ENCODE measurements around the gene QRFP.

The QRFP gene

GRCh38 chr9:130892477-130893304, 3.9 kb downstream of the QRFP start:
- no peak overlapping the region for H3K27ac ChIP-seq (ENCODE audit: low read length)
- H3K9me3 ChIP-seq (ENCODE audit: control insufficient read depth in 2 of 2, low read length in 2 of 2): no peaks in the 10 kb centered on the region
- peaks cover 0 to 2% of the 10 kb centered on the region in 2 donors for H3K27me3 ChIP-seq (ENCODE audit: control insufficient read depth in 1 of 2, insufficient read depth in 2 of 2, low read length in 2 of 2)
- H3K9ac ChIP-seq (ENCODE audit: low read length in 2 of 2): no peak overlapping the region
- peaks cover 25% of the 10 kb centered on the region for H3K4me1 ChIP-seq (ENCODE audit: control insufficient read depth, insufficient read depth, low read length)
- peaks cover 45 to 46% of the 10 kb centered on the region in 2 donors for H3K36me3 ChIP-seq (ENCODE audit: control insufficient read depth in 2 of 2, insufficient read depth in 2 of 2, low read length in 2 of 2)
- no peak overlapping the region for H3K4me3 ChIP-seq (ENCODE audit: low read length in 2 of 2)

- peaks cover 0 to 2% of the 10 kb centered on the region in 2 donors for H3K27me3 ChIP-seq (ENCODE audit: control insufficient read depth in 1 of 2, insufficient read depth in 2 of 2, low read length in 2 of 2)
- H3K9ac ChIP-seq (ENCODE audit: low read length in 2 of 2): no peak overlapping the region
- H3K36me3 ChIP-seq (ENCODE audit: control insufficient read depth in 2 of 2, insufficient read depth in 2 of 2, low read length in 2 of 2): peaks cover 47 to 50% of the 10 kb centered on the region in 2 donors
- H3K4me1 ChIP-seq (ENCODE audit: control insufficient read depth, insufficient read depth, low read length): peaks cover 32% of the 10 kb centered on the region
- H3K27ac ChIP-seq (ENCODE audit: low read length): no peak overlapping the region
- no peak overlapping the region for H3K4me3 ChIP-seq (ENCODE audit: low read length in 2 of 2)
- no peaks in the 10 kb centered on the region for H3K9me3 ChIP-seq (ENCODE audit: control insufficient read depth in 2 of 2, low read length in 2 of 2)
Measured at GRCh38 chr9:130891688-130892476, 4.7 kb downstream of the QRFP start.

GRCh38 chr9:130890870-130891687, 5.5 kb downstream of the QRFP start:
- Histone ChIP-seq H3K9ac (ENCODE audit: low read length in 2 of 2) (no peak overlapping the region), H3K27ac (ENCODE audit: low read length) (no peak overlapping the region)

GRCh38 chr9:130890124-130890523, 6.5 kb downstream of the QRFP start:
- peaks cover 40% of the 10 kb centered on the region for H3K4me1 ChIP-seq (ENCODE audit: control insufficient read depth, insufficient read depth, low read length)
- no peak overlapping the region for H3K9ac ChIP-seq (ENCODE audit: low read length in 2 of 2)
- H3K27me3 ChIP-seq (ENCODE audit: control insufficient read depth in 1 of 2, insufficient read depth in 2 of 2, low read length in 2 of 2): no peaks in the 10 kb centered on the region
- no peak overlapping the region for H3K4me3 ChIP-seq (ENCODE audit: low read length in 2 of 2)
- no peaks in the 10 kb centered on the region for H3K9me3 ChIP-seq (ENCODE audit: control insufficient read depth in 2 of 2, low read length in 2 of 2)
- H3K27ac ChIP-seq (ENCODE audit: low read length): no peak overlapping the region
- H3K36me3 ChIP-seq (ENCODE audit: control insufficient read depth in 2 of 2, insufficient read depth in 2 of 2, low read length in 2 of 2): peaks cover 61 to 66% of the 10 kb centered on the region in 2 donors

More at GRCh38 chr9:130890870-130891687, 5.5 kb downstream of the QRFP start:
- no peaks in the 10 kb centered on the region for H3K27me3 ChIP-seq (ENCODE audit: control insufficient read depth in 1 of 2, insufficient read depth in 2 of 2, low read length in 2 of 2)
- peaks cover 53 to 58% of the 10 kb centered on the region in 2 donors for H3K36me3 ChIP-seq (ENCODE audit: control insufficient read depth in 2 of 2, insufficient read depth in 2 of 2, low read length in 2 of 2)
- no peak overlapping the region for H3K4me3 ChIP-seq (ENCODE audit: low read length in 2 of 2)
- H3K9me3 ChIP-seq (ENCODE audit: control insufficient read depth in 2 of 2, low read length in 2 of 2): no peaks in the 10 kb centered on the region
- H3K4me1 ChIP-seq (ENCODE audit: control insufficient read depth, insufficient read depth, low read length): peaks cover 39% of the 10 kb centered on the region

- H3K4me1 ChIP-seq (ENCODE audit: control insufficient read depth, insufficient read depth, low read length): peaks cover 35% of the 10 kb centered on the region
- no peaks in the 10 kb centered on the region for H3K27me3 ChIP-seq (ENCODE audit: control insufficient read depth in 1 of 2, insufficient read depth in 2 of 2, low read length in 2 of 2)
- H3K9ac ChIP-seq (ENCODE audit: low read length in 2 of 2): no peak overlapping the region
- H3K9me3 ChIP-seq (ENCODE audit: control insufficient read depth in 2 of 2, low read length in 2 of 2): no peaks in the 10 kb centered on the region
- H3K27ac ChIP-seq (ENCODE audit: low read length): peak overlapping the region; percentile 46
- H3K4me3 ChIP-seq (ENCODE audit: low read length in 2 of 2): no peak overlapping the region
- peaks cover 72 to 74% of the 10 kb centered on the region in 2 donors for H3K36me3 ChIP-seq (ENCODE audit: control insufficient read depth in 2 of 2, insufficient read depth in 2 of 2, low read length in 2 of 2)
Measured at GRCh38 chr9:130888146-130888885, 8.3 kb downstream of the QRFP start.

GRCh38 chr9:130887494-130888144, 9.0 kb downstream of the QRFP start:
- Histone ChIP-seq H3K27ac (ENCODE audit: low read length) (peak overlapping the region; percentile 46), H3K27me3 (ENCODE audit: control insufficient read depth in 1 of 2, insufficient read depth in 2 of 2, low read length in 2 of 2) (no peaks in the 10 kb centered on the region), H3K4me3 (ENCODE audit: low read length in 2 of 2) (no peak overlapping the region), H3K4me1 (ENCODE audit: control insufficient read depth, insufficient read depth, low read length) (peaks cover 35% of the 10 kb centered on the region), H3K36me3 (ENCODE audit: control insufficient read depth in 2 of 2, insufficient read depth in 2 of 2, low read length in 2 of 2) (peaks cover 65 to 67% of the 10 kb centered on the region in 2 donors), H3K9ac (ENCODE audit: low read length in 2 of 2) (no peak overlapping the region), H3K9me3 (ENCODE audit: control insufficient read depth in 2 of 2, low read length in 2 of 2) (no peaks in the 10 kb centered on the region)

GRCh38 chr9:130886981-130887380, 9.6 kb downstream of the QRFP start:
- Histone ChIP-seq H3K27me3 (ENCODE audit: control insufficient read depth in 1 of 2, insufficient read depth in 2 of 2, low read length in 2 of 2) (no peaks in the 10 kb centered on the region), H3K9ac (ENCODE audit: low read length in 2 of 2) (no peak overlapping the region), H3K27ac (ENCODE audit: low read length) (peak overlapping the region; percentile 46), H3K36me3 (ENCODE audit: control insufficient read depth in 2 of 2, insufficient read depth in 2 of 2, low read length in 2 of 2) (peaks cover 65 to 67% of the 10 kb centered on the region in 2 donors), H3K9me3 (ENCODE audit: control insufficient read depth in 2 of 2, low read length in 2 of 2) (no peaks in the 10 kb centered on the region), H3K4me3 (ENCODE audit: low read length in 2 of 2) (no peak overlapping the region), H3K4me1 (ENCODE audit: control insufficient read depth, insufficient read depth, low read length) (peaks cover 35% of the 10 kb centered on the region)

GRCh38 chr9:130885484-130886375, 10.9 kb downstream of the QRFP start:
- Histone ChIP-seq H3K4me1 (ENCODE audit: control insufficient read depth, insufficient read depth, low read length) (peaks cover 35% of the 10 kb centered on the region), H3K4me3 (ENCODE audit: low read length in 2 of 2) (no peak overlapping the region), H3K36me3 (ENCODE audit: control insufficient read depth in 2 of 2, insufficient read depth in 2 of 2, low read length in 2 of 2) (peaks cover 69 to 71% of the 10 kb centered on the region in 2 donors), H3K27me3 (ENCODE audit: control insufficient read depth in 1 of 2, insufficient read depth in 2 of 2, low read length in 2 of 2) (no peaks in the 10 kb centered on the region), H3K9me3 (ENCODE audit: control insufficient read depth in 2 of 2, low read length in 2 of 2) (no peaks in the 10 kb centered on the region), H3K9ac (ENCODE audit: low read length in 2 of 2) (no peak overlapping the region), H3K27ac (ENCODE audit: low read length) (peak overlapping the region; percentile 58)
